Neural crest cell (in vitro differentiated cells): Measurements from ENCODE around the gene PARM1. TPM values are rescaled to one million over a fixed set of nuclear protein-coding genes. Genes with fewer than 3 reads are reported as not detected.

Experiments used
- total RNA-seq: library from RNA; stranded (reverse); gene quantifications from 2 replicates; pipeline ENCODE4 v1.2.1, GENCODE V29; 2021

The PARM1 gene
- total RNA-seq, 1 donor from 2014 or later = 0.96 TPM

Other genes with a start within 250 kb of the PARM1 start
- gene BTC, start 138.6 kb upstream of the PARM1 start, total RNA-seq = 0.14 TPM in 1 of 2 replicates, not detected in the other